Endodermal cell (in vitro differentiated cells): ENCODE measurements around the gene CDH13. TPM values are rescaled to one million over a fixed set of nuclear protein-coding genes. Genes with fewer than 3 reads are reported as not detected.
A peak's percentile ranks its signal among the peaks of the same experiment; 100 is the strongest.

Source experiments
- DNase-seq: peaks from one replicate; pipeline ENCODE4 v3.0.0-alpha.2; 2017
- H3K27ac ChIP-seq: 2 replicates; pipeline ENCODE4 v1.5.1; 2013; ENCODE audit warnings: mild to moderate bottlenecking, low read depth, low read length, moderate library complexity
- H3K27me3 ChIP-seq: 2 replicates; pipeline ENCODE4 v1.6.1; 2013; ENCODE audit warnings: mild to moderate bottlenecking, low read length, moderate library complexity; ENCODE audit not compliant: insufficient read depth, control insufficient read depth, poor library complexity, severe bottlenecking
- H3K36me3 ChIP-seq: 2 replicates; pipeline ENCODE4 v1.7.0; 2013; ENCODE audit warnings: mild to moderate bottlenecking, low read length, moderate library complexity; ENCODE audit not compliant: control insufficient read depth, insufficient read depth
- H3K4me1 ChIP-seq: one replicate; pipeline ENCODE4 v1.7.0; 2013; ENCODE audit warnings: low read length; ENCODE audit not compliant: control insufficient read depth, insufficient read depth
- H3K4me3 ChIP-seq: 2 replicates; pipeline ENCODE4 v1.5.1; 2013; ENCODE audit warnings: mild to moderate bottlenecking, low read length, moderate library complexity
- H3K9ac ChIP-seq: 2 replicates; pipeline ENCODE4 v1.6.1; 2013; ENCODE audit warnings: mild to moderate bottlenecking, low read length, moderate library complexity; ENCODE audit not compliant: poor library complexity, severe bottlenecking; ENCODE audit errors: extremely low read depth
- H3K9me3 ChIP-seq: 2 replicates; pipeline ENCODE4 v1.6.1; 2013; ENCODE audit warnings: mild to moderate bottlenecking, low read length, moderate library complexity; ENCODE audit not compliant: control insufficient read depth
- H3K27ac Mint-ChIP-seq: 2 replicates; pipeline ENCODE4 v1.8.0; 2020; ENCODE audit warnings: mixed read lengths
- H3K27me3 Mint-ChIP-seq: 2 replicates; pipeline ENCODE4 v1.8.0; 2021; ENCODE audit warnings: mild to moderate bottlenecking, mixed read lengths; ENCODE audit not compliant: insufficient read depth
- H3K36me3 Mint-ChIP-seq: 2 replicates; pipeline ENCODE4 v1.8.0; 2020; ENCODE audit warnings: low read depth, mixed read lengths
- H3K4me1 Mint-ChIP-seq: 2 replicates; pipeline ENCODE4 v1.8.0; 2020; ENCODE audit warnings: mixed read lengths
- H3K4me3 Mint-ChIP-seq: 2 replicates; pipeline ENCODE4 v1.8.0; 2020; ENCODE audit warnings: mild to moderate bottlenecking, moderate library complexity, mixed read lengths
- H3K9me3 Mint-ChIP-seq: 2 replicates; pipeline ENCODE4 v1.8.0; 2020; ENCODE audit warnings: mild to moderate bottlenecking, mixed read lengths
- WGBS, 2 experiments: methylation state at CpG; one replicate each; pipeline versions ENCODE4 v1.1.5 to v1.1.7; 2013; ENCODE audit warnings: missing lambda C conversion rate in 2 of 2, mixed read lengths in 1 of 2; ENCODE audit not compliant: insufficient coverage in 1 of 2, insufficient read length in 1 of 2; 5-methylcytosine and 5-hydroxymethylcytosine counted together
- total RNA-seq, 2 donors: library from RNA; stranded (reverse); fragmentation: NEBNext Ultra II Directional in 1 of 2; extraction: Animal tissue kit (Norgen Biotek cat#: 25700) in 1 of 2; gene quantifications; 2 replicates in 1 of 2; 3 replicates in 1 of 2; pipeline ENCODE4 v1.2.1, GENCODE V29; 2021
- TF ChIP-seq, protein P1 (sequence below): fragments of 200-600 bp; sonication (generic); conservative IDR thresholded peaks from 2 replicates; pipeline ENCODE4 v1.5.0; 2021; ENCODE audit warnings: antibody characterized with exemption, mild to moderate bottlenecking

The CDH13 gene
- total RNA-seq, 2 donors from 2014 or later, result 0.86 to 1.8 TPM

DNA sequence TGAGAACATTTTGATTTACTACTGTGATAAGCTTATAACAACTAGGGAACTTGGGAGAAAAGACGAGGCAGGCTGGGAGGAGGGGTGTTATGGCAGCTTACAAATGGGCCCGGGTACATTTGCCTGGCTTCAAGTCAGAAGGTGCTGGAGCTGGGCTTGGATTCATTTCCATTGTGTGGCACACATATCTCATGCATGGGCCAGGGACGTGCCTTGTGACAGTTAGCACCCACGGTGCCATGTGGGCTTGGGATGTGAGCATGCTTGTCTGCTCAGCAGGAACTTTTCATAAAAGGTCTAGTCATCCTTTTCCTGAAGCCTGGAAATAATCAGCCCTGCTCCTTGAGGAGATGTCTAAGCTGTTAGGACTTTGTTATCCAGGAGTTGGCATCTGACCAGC is 572.2 kb downstream of the CDH13 start:
- Histone ChIP-seq H3K27me3 (no peaks in the 10 kb centered on the region), H3K4me3 (no peak overlapping the region), H3K27ac (no peak overlapping the region), H3K36me3 (no peaks in the 10 kb centered on the region), H3K9ac (no peak overlapping the region), H3K9me3 (no peaks in the 10 kb centered on the region), H3K4me1 (no peaks in the 10 kb centered on the region)
- H3K4me3 Mint-ChIP-seq, result no peak overlapping the region
- DNase-seq, result no peak
- H3K27me3 Mint-ChIP-seq, result no peaks in the 10 kb centered on the region
- H3K9me3 Mint-ChIP-seq, result no peaks in the 10 kb centered on the region
- H3K4me1 Mint-ChIP-seq, result no peaks in the 10 kb centered on the region
- TF ChIP-seq, protein P1, sequence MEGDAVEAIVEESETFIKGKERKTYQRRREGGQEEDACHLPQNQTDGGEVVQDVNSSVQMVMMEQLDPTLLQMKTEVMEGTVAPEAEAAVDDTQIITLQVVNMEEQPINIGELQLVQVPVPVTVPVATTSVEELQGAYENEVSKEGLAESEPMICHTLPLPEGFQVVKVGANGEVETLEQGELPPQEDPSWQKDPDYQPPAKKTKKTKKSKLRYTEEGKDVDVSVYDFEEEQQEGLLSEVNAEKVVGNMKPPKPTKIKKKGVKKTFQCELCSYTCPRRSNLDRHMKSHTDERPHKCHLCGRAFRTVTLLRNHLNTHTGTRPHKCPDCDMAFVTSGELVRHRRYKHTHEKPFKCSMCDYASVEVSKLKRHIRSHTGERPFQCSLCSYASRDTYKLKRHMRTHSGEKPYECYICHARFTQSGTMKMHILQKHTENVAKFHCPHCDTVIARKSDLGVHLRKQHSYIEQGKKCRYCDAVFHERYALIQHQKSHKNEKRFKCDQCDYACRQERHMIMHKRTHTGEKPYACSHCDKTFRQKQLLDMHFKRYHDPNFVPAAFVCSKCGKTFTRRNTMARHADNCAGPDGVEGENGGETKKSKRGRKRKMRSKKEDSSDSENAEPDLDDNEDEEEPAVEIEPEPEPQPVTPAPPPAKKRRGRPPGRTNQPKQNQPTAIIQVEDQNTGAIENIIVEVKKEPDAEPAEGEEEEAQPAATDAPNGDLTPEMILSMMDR, result no peak
- WGBS, 2 experiments, result 91 to 92% methylated on average over 3 to 4 of the region's 4 CpGs
- H3K27ac Mint-ChIP-seq, result no peak overlapping the region
- H3K36me3 Mint-ChIP-seq, result no peaks in the 10 kb centered on the region

DNA sequence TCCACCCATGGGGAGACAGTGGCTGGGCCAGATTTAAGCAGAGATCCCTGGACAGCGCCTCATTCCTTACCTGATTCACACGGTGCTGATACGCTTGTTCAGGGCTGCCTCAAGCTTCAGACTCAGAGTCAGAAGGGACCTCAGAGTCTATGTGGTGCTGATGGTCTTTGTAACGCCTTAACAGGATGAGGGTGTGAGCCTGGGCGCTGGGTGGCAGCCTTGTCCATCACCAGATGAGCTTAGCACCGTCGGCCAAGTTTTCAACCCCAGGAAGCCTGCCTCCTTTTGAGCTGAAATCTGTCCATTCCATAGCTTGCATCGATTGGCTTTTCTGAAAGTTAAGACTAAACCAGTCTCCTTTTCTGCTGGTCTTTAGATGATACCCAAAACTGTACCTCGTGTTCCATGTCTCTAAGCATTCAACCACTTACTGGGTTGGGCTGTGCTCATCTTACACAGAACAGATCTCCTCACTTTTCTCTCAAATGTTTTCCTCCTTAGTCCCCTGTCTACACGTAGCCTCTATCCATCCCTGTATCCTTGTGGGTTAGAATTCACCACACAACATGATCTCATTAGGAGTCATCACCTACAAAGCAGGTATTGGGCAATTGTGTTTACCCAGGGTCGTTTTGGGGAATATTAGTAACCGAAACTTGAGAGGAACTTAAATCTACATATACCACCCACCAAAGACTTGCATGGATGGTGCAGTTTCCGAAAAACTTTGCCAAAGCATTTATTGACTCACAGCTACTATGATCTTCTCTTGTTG is 573.4 kb downstream of the CDH13 start:
- H3K4me1 Mint-ChIP-seq, result no peaks in the 10 kb centered on the region
- Histone ChIP-seq H3K4me1 (no peaks in the 10 kb centered on the region), H3K36me3 (no peaks in the 10 kb centered on the region), H3K9me3 (no peaks in the 10 kb centered on the region), H3K27me3 (no peaks in the 10 kb centered on the region), H3K9ac (no peak overlapping the region), H3K4me3 (no peak overlapping the region), H3K27ac (no peak overlapping the region)
- no peak overlapping the region for H3K4me3 Mint-ChIP-seq
- DNase-seq, result peak; percentile 71
- no peaks in the 10 kb centered on the region for H3K27me3 Mint-ChIP-seq
- no peaks in the 10 kb centered on the region for H3K9me3 Mint-ChIP-seq
- WGBS, 2 experiments, result 87 to 95% methylated on average over 10 to 13 of the region's 13 CpGs
- TF ChIP-seq, protein P1, result peak; percentile 65
- no peak overlapping the region for H3K27ac Mint-ChIP-seq
- H3K36me3 Mint-ChIP-seq, result no peaks in the 10 kb centered on the region

DNA sequence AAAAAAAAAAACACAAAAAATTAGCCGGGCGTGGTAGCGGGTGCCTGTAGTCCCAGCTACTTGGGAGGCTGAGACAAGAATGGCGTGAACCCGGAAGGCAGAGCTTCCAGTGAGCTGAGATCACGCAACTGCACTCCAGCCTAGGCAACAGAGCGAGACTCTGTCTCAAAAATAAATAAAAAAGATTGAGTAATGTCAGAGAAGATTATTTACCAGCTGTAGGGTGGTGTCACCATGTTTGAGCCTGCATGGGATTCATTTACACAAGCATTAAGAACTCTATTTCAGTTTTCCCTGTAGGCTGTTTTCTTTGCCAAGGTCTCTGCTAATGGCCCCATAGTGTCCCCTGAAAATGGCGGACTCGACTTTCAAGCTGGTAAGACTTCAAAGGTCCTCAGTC is 575.0 kb downstream of the CDH13 start:
- Histone ChIP-seq H3K36me3 (no peaks in the 10 kb centered on the region), H3K9ac (no peak overlapping the region), H3K9me3 (no peaks in the 10 kb centered on the region), H3K4me3 (no peak overlapping the region), H3K27ac (no peak overlapping the region), H3K27me3 (no peaks in the 10 kb centered on the region), H3K4me1 (no peaks in the 10 kb centered on the region)
- Mint-ChIP-seq H3K4me1 (no peaks in the 10 kb centered on the region), H3K9me3 (no peaks in the 10 kb centered on the region), H3K4me3 (no peak overlapping the region), H3K36me3 (no peaks in the 10 kb centered on the region), H3K27ac (no peak overlapping the region), H3K27me3 (no peaks in the 10 kb centered on the region)
- 93 to 94% methylated on average over 5 to 9 of the region's 9 CpGs for WGBS, 2 experiments
- DNase-seq, result no peak
- TF ChIP-seq, protein P1, result no peak
